Esophagus muscularis mucosa (tissue), 4 donors: Measurements from ENCODE around the gene IP6K1. TPM values are rescaled to one million over a fixed set of nuclear protein-coding genes. Genes with fewer than 3 reads are reported as not detected.
"Not testable (repeated sequence)": the region's sequence is repeated elsewhere in the genome, so short reads cannot be mapped to it uniquely, and the experiment has no call there.

ENCODE experiments used
- DNase-seq: peaks from one replicate; pipeline ENCODE4 v3.0.0-alpha.2; 2017; ENCODE audit errors: extremely low spot score
- H3K27ac ChIP-seq, 4 donors: fragments of 200-600 bp; sonication (generic); replicated peaks in 1 of 4; 1 replicate in 3 of 4; 2 replicates in 1 of 4; pipeline ENCODE4 v1.5.1; 2016 to 2019; ENCODE audit warnings: mild to moderate bottlenecking in 1 of 4
- H3K27me3 ChIP-seq, 4 donors: fragments of 200-600 bp; sonication (generic); one replicate each; pipeline versions ENCODE4 v1.5.1 to v1.6.0; 2016 to 2019
- H3K36me3 ChIP-seq, 4 donors: fragments of 200-600 bp; sonication (generic); one replicate each; pipeline ENCODE4 v1.5.1; 2016 to 2019
- H3K4me1 ChIP-seq, 4 donors: fragments of 200-600 bp; sonication (generic); one replicate each; pipeline ENCODE4 v1.5.1; 2016 to 2019
- H3K4me3 ChIP-seq, 4 donors: fragments of 200-600 bp; sonication (generic); 1 replicate in 2 of 4; 2 replicates in 2 of 4; pipeline ENCODE4 v1.5.1; 2016 to 2019; ENCODE audit warnings: mild to moderate bottlenecking in 4 of 4, moderate library complexity in 1 of 4
- H3K9me3 ChIP-seq, 4 donors: fragments of 200-600 bp; sonication (generic); 1 replicate in 3 of 4; 2 replicates in 1 of 4; pipeline ENCODE4 v1.5.1; 2016 to 2019
- EP300 ChIP-seq: sonication (generic); formaldehyde crosslinking; IDR thresholded peaks from one replicate; pipeline ENCODE4 v1.6.1; 2017; ENCODE audit warnings: antibody characterized with exemption
- POLR2A ChIP-seq: fragments of 450-650 bp; IDR thresholded peaks from one replicate; pipeline ENCODE4 v1.6.1; 2017; ENCODE audit warnings: antibody characterized with exemption, moderate library complexity, mild to moderate bottlenecking, low read depth
- POLR2AphosphoS5 ChIP-seq, 2 donors: sonication (generic); formaldehyde crosslinking; IDR thresholded peaks; one replicate each; pipeline ENCODE4 v1.6.1; 2017; ENCODE audit warnings: antibody characterized with exemption in 2 of 2
- WGBS: methylation state at CpG from one replicate; pipeline ENCODE4 v1.1.5; 2018; 5-methylcytosine and 5-hydroxymethylcytosine counted together
- intact Hi-C: fragments of 100-400 bp; cut with DNase I; formaldehyde crosslinking; loops from one replicate; pipeline ENCODE4 v1.15.1; 2023
- total RNA-seq, 4 donors: library from RNA; depleted of rRNA; stranded (reverse); fragments of >200 nt; gene quantifications; one replicate each; pipeline versions ENCODE4 v1.1.0 to v1.2.1, GENCODE V29; 2016
- TF ChIP-seq, protein P1 (sequence below), 3 experiments: fragments of 200-600 bp in 2 of 3; fragments of 450-650 bp in 1 of 3; sonication (generic) in 2 of 3; IDR thresholded peaks; one replicate each; pipeline ENCODE4 v1.5.1; 2017 to 2019; ENCODE audit warnings: antibody characterized with exemption in 3 of 3, mild to moderate bottlenecking in 2 of 3, moderate library complexity in 1 of 3

The IP6K1 gene
- total RNA-seq, 4 donors from 2014 or later, result 33.2 to 63.4 (median 52.4) TPM

DNA sequence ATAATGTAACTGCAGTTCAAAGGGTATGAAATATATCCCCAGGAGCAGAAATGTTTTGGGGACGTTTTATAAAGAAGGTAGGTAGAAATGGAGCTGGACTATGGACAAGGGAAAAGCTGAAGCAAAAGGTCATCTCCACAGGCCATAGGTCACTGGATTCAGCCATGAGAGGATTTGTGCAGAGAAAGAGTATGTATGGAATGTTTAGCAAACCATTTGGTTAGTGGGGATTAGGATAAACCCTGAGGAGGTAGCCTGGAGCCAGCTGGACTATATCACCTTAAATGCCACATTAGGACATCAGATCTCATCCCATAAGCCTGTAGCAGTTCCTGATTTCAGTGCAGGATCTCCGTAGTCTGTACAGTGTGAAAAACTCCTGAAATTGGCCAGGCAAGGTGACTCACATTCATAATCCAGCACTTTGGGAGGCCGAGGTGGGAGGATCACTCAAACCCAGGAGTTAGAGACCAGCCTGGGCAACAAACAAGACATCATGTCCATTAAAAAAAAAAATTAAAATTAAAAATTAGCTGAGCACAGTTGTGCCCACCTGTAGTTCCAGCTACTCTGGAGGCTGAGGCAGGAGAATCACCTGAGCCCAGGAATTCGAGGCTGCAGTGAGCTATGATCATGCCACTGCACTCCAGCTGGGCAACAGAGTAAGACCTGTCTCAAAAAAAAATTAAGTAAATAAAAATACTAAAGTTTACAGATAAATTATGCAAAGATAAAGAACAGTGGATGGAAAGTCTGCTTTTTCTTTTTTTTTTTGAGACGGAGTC, 4.7 kb downstream of the IP6K1 start:
- H3K4me1 ChIP-seq, result peaks cover 45 to 74% (median 64%) of the 10 kb centered on the region in 4 donors

DNA sequence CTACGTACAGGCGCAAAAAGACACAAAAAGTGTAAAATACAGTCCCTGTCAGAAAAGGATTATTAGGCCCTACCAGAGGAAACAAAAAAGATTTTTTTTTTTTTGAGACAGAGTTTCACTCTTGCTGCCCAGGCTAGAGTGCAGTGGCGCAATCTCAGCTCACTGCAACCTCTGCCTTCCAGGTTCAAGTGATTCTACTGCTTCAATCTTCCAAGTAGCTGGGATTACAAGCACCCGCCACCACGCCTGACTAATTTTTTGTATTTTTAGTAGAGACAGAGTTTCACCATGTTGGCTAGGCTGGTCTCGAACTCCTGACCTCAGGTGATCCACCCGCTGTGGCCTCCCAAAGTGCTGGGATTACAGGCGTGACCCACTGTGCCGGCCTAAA, 5.4 kb downstream of the IP6K1 start:
- H3K27ac ChIP-seq, H3K4me3 ChIP-seq, DNase-seq, H3K27me3 ChIP-seq, intact Hi-C loops, H3K9me3 ChIP-seq: not testable (repeated sequence)
- Histone ChIP-seq H3K36me3 (peaks cover 4 to 55% (median 33%) of the 10 kb centered on the region in 4 donors), H3K4me1 (peaks cover 45 to 79% (median 64%) of the 10 kb centered on the region in 4 donors)
- 93% methylated on average over 9 of the region's 9 CpGs for WGBS

More for the DNA sequence above, 4.7 kb downstream of the IP6K1 start:
- Histone ChIP-seq H3K36me3 (peaks cover 4 to 51% (median 33%) of the 10 kb centered on the region in 4 donors), H3K9me3 (no peaks in the 10 kb centered on the region), H3K4me3 (no peak overlapping the region), H3K27ac (no peak overlapping the region), H3K27me3 (peaks cover 0 to 3% (median 0%) of the 10 kb centered on the region in 4 donors)
- TF ChIP-seq, protein P1, sequence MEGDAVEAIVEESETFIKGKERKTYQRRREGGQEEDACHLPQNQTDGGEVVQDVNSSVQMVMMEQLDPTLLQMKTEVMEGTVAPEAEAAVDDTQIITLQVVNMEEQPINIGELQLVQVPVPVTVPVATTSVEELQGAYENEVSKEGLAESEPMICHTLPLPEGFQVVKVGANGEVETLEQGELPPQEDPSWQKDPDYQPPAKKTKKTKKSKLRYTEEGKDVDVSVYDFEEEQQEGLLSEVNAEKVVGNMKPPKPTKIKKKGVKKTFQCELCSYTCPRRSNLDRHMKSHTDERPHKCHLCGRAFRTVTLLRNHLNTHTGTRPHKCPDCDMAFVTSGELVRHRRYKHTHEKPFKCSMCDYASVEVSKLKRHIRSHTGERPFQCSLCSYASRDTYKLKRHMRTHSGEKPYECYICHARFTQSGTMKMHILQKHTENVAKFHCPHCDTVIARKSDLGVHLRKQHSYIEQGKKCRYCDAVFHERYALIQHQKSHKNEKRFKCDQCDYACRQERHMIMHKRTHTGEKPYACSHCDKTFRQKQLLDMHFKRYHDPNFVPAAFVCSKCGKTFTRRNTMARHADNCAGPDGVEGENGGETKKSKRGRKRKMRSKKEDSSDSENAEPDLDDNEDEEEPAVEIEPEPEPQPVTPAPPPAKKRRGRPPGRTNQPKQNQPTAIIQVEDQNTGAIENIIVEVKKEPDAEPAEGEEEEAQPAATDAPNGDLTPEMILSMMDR (IDR thresholded peaks at IDR 0.05), result no peak
- TF ChIP-seq POLR2A (no peak), EP300 (no peak), POLR2AphosphoS5 (IDR thresholded peaks at IDR 0.05) (no peak)
- DNase-seq, result no peak
- WGBS, result 82% methylated on average over 5 of the region's 5 CpGs
- intact Hi-C loops, result no loop called here

DNA sequence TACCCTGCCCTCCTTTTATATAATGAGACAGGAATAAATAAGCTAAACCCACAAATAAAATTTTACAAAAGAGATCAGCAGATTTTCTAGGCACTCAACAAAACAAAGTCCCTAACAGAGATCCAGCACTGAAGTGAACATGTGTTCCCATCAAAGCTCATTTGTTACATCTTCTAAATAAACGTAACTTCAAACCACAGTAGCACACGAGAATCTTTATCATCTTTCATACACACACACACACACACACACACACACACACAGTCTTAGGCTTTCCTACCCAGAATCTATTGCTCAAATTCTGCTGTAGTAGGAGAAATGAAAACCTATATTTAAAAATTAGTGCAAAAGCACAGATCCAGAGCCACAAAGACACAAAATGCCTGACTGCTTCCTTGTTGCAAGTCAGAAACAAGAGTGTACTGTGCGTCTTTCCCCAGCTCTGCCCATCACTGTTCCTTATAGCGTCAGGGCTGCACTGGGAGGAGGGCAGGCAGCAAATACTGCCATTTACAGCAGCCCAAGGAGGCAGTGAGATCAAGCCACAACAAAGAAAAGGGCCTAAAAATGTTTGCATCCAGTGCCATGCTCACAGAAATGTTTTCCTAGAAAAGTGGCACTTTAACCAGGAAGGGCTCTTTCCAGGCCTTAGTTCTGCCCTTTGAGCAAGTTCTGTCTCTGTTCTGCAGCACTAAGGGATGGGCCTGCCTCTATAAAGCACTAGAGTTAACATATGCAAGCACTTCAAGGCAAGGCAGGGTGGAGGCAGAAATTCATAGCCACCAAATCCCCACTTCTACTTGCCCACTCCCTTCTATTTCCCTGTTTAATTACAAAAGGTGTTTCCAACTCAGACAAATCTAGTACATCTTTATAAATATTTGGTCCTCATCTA, 6.0 kb downstream of the IP6K1 start:
- no peaks in the 10 kb centered on the region for H3K27me3 ChIP-seq
- H3K27ac ChIP-seq, result no peak overlapping the region
- intact Hi-C loops, result no loop called here
- no peak overlapping the region for H3K4me3 ChIP-seq
- 57% methylated on average over 4 of the region's 4 CpGs for WGBS
- H3K9me3 ChIP-seq, result no peaks in the 10 kb centered on the region
- peaks cover 44 to 82% (median 65%) of the 10 kb centered on the region in 4 donors for H3K4me1 ChIP-seq
- no peak for TF ChIP-seq POLR2AphosphoS5 (IDR thresholded peaks at IDR 0.05)
- no peak for TF ChIP-seq EP300
- TF ChIP-seq POLR2A, result no peak
- TF ChIP-seq, protein P1 (IDR thresholded peaks at IDR 0.05), result no peak
- H3K36me3 ChIP-seq, result peaks cover 4 to 56% (median 34%) of the 10 kb centered on the region in 4 donors
- no peak for DNase-seq

DNA sequence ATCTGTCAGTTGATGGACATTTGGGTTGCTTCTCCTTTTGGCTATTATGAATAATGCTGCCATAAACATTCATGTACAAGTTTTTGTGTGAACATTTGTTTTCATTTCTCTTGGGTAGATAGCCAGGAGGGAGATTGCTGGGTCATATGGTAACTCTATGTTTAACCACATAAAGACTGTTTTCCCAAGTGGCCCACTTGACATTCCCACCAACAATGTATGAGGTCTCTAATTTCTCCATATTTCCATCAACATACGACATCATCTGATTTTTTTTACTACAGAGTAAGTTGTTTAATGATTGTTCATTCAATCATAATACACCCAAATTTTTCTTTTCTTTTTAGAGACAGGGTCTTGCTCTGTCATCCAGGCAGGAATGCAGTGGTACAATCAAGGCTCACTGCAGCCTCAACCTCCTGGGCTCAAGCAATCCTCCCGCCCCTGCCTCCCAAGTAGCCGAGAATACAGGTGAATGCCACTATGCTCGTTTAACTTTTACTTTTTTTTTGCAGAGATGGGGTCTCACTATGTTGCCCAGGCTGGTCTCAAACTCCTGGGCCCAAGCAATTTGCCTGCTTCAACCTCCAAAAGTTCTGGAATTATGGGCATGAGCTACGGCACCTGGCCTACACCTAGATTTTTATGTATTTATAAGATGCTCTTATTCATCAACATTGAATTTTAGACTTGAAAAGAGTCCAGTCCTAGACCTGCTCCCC, 6.8 kb downstream of the IP6K1 start:
- 88% methylated on average over 5 of the region's 5 CpGs for WGBS

DNA sequence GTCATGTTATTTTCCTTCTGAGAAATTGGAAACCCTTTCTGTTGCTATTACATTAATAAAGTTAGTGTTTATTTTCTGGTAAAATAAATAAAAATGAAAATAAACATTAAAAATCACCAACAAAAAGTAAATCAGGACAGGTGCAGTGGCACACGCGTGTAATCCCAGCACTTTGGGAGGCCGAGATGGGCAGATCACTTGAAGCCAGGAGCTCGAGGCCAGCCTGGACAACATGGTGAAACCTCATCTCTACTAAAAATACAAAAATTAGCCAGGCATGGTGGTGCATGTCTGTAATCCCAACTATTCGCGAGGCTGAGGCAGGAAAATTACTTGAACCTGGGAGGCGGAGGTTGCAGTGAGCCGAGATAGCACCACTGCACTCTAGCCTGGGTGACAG, 10.2 kb downstream of the IP6K1 start:
- intact Hi-C loops, H3K27ac ChIP-seq, DNase-seq, H3K4me3 ChIP-seq, H3K27me3 ChIP-seq, H3K9me3 ChIP-seq: not testable (repeated sequence)
- Histone ChIP-seq H3K4me1 (peaks cover 19 to 56% (median 35%) of the 10 kb centered on the region in 4 donors), H3K36me3 (peaks cover 0 to 20% (median 16%) of the 10 kb centered on the region in 4 donors)
- 87% methylated on average over 8 of the region's 8 CpGs for WGBS

More for the DNA sequence above, 6.8 kb downstream of the IP6K1 start:
- no peaks in the 10 kb centered on the region for H3K27me3 ChIP-seq
- no peaks in the 10 kb centered on the region for H3K9me3 ChIP-seq
- H3K36me3 ChIP-seq, result peaks cover 4 to 52% (median 33%) of the 10 kb centered on the region in 4 donors
- peaks cover 43 to 82% (median 64%) of the 10 kb centered on the region in 4 donors for H3K4me1 ChIP-seq
- intact Hi-C loops, result no loop called here
- TF ChIP-seq EP300 (no peak), POLR2AphosphoS5 (IDR thresholded peaks at IDR 0.05) (no peak), POLR2A (no peak)
- TF ChIP-seq, protein P1 (IDR thresholded peaks at IDR 0.05), result no peak
- H3K27ac ChIP-seq, result no peak overlapping the region
- DNase-seq, result no peak
- H3K4me3 ChIP-seq, result no peak overlapping the region
